ENCODE measurements around the gene LRBA.

GRCh38 chr4:150886597-150886996 is 128.5 kb downstream of the LRBA start:
- TF ChIP-seq, protein P1, sequence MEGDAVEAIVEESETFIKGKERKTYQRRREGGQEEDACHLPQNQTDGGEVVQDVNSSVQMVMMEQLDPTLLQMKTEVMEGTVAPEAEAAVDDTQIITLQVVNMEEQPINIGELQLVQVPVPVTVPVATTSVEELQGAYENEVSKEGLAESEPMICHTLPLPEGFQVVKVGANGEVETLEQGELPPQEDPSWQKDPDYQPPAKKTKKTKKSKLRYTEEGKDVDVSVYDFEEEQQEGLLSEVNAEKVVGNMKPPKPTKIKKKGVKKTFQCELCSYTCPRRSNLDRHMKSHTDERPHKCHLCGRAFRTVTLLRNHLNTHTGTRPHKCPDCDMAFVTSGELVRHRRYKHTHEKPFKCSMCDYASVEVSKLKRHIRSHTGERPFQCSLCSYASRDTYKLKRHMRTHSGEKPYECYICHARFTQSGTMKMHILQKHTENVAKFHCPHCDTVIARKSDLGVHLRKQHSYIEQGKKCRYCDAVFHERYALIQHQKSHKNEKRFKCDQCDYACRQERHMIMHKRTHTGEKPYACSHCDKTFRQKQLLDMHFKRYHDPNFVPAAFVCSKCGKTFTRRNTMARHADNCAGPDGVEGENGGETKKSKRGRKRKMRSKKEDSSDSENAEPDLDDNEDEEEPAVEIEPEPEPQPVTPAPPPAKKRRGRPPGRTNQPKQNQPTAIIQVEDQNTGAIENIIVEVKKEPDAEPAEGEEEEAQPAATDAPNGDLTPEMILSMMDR (conservative IDR thresholded peaks at IDR 0.05 in 1 of 2, IDR thresholded peaks at IDR 0.05 in 1 of 2; ENCODE audit: low read depth in 1 of 2, low read length in 2 of 2) = no peak
- TF ChIP-seq EZH2 (IDR thresholded peaks at IDR 0.05; ENCODE audit: low read length, missing control alignments) = no peak

Data from fibroblast of lung (primary cell).